GM12878 (cell line): ENCODE data around the gene MGAT3. TPM values are rescaled to one million over a fixed set of nuclear protein-coding genes. Genes with fewer than 3 reads are reported as not detected.

Experiments used
- ATAC-seq: fragments of 200-7000 bp; cut with Tn5 transposase; 3 replicates; pipeline ENCODE4 v1.9.1; 2020; ENCODE audit warnings: mild to moderate bottlenecking, moderate library complexity
- BruUV-seq: library from RNA; stranded (reverse); fragments of 400-500 nt; replicated peaks from 2 replicates; lab custom pipeline; 2021; lab: Mats Ljungman, UMichigan
- CTCF ChIA-PET: fragments of 300-600 bp; sonication (Branson Sonifier 250); formaldehyde crosslinking; extraction: SDS; loops from one replicate; lab custom pipeline; 2021; ENCODE audit warnings: inconsistent platforms; lab: Yijun Ruan, JAX
- POLR2A ChIA-PET: fragments of 350-600 bp; formaldehyde crosslinking; extraction: SDS; loops from one replicate; lab custom pipeline; 2021; ENCODE audit warnings: inconsistent platforms; lab: Charles Lee
- RAD21 ChIA-PET: fragments of 300-600 bp; sonication (Branson Sonifier 250); formaldehyde crosslinking; loops from one replicate; lab custom pipeline; 2023; ENCODE audit warnings: antibody characterized with exemption; ENCODE audit not compliant: unreplicated experiment; lab: Charles Lee
- SMC1A ChIA-PET: fragments of 300-600 bp; sonication (Branson Sonifier 250); formaldehyde crosslinking; loops from one replicate; lab custom pipeline; 2023; ENCODE audit not compliant: unreplicated experiment, uncharacterized antibody; lab: Charles Lee
- DNase-seq: peaks from one replicate; pipeline ENCODE4 v3.0.0-alpha.2; 2011; ENCODE audit warnings: low read depth, low spot score
- FAIRE-seq: peaks from 3 replicates; lab custom pipeline; 2011; peaks lifted over from hg19 to GRCh38; lab: Jason Lieb, UNC
- H2AFZ ChIP-seq: 2 replicates; pipeline ENCODE4 v1.6.0; 2011; ENCODE audit warnings: low read depth, low read length, control low read depth; ENCODE audit not compliant: control insufficient read depth
- H3K27ac ChIP-seq: 2 replicates; pipeline ENCODE4 v1.5.1; 2011; ENCODE audit warnings: control low read depth; ENCODE audit not compliant: control insufficient read depth, insufficient read depth
- H3K27me3 ChIP-seq, 2 experiments: replicated peaks in 1 of 2; 2 replicates each; pipeline versions ENCODE4 v1.6.0 to v1.6.1; 2011; ENCODE audit warnings: low read length in 1 of 2; ENCODE audit not compliant: control insufficient read depth in 2 of 2, insufficient read depth in 2 of 2
- H3K36me3 ChIP-seq, 2 experiments: 2 replicates each; pipeline ENCODE4 v1.5.1; 2011; ENCODE audit warnings: low read length in 1 of 2; ENCODE audit not compliant: control insufficient read depth in 2 of 2, insufficient read depth in 2 of 2
- H3K4me1 ChIP-seq: 2 replicates; pipeline ENCODE4 v1.6.1; 2011; ENCODE audit warnings: mild to moderate bottlenecking, low read length, moderate library complexity, mixed read lengths; ENCODE audit not compliant: control insufficient read depth, insufficient read depth
- H3K4me2 ChIP-seq: 2 replicates; pipeline ENCODE4 v1.6.0; 2011; ENCODE audit warnings: control low read depth; ENCODE audit not compliant: control insufficient read depth, insufficient read depth
- H3K4me3 ChIP-seq: fragments of 200-600 bp; sonication (generic); 2 replicates; pipeline ENCODE4 v1.5.1; 2016
- H3K79me2 ChIP-seq: 2 replicates; pipeline ENCODE4 v1.6.0; 2011; ENCODE audit warnings: low read length; ENCODE audit not compliant: control insufficient read depth, insufficient read depth
- H3K9ac ChIP-seq: 2 replicates; pipeline ENCODE4 v1.8.0; 2011; ENCODE audit warnings: low read length, control low read depth, mixed read lengths; ENCODE audit not compliant: control insufficient read depth, insufficient read depth
- H3K9me3 ChIP-seq: replicated peaks from 3 replicates; pipeline ENCODE4 v1.5.1; 2011; ENCODE audit warnings: mild to moderate bottlenecking, low read length; ENCODE audit not compliant: control insufficient read depth, insufficient read depth
- H4K20me1 ChIP-seq: 2 replicates; pipeline ENCODE4 v1.6.0; 2011; ENCODE audit not compliant: control insufficient read depth, insufficient read depth
- ATF3 ChIP-seq: IDR thresholded peaks from 2 replicates; pipeline ENCODE4 v1.6.1; 2011; ENCODE audit warnings: low read depth, mild to moderate bottlenecking, low read length, moderate library complexity, borderline replicate concordance; ENCODE audit errors: extremely low read depth
- BACH1 ChIP-seq: fragments of 450-650 bp; IDR thresholded peaks from 2 replicates; pipeline ENCODE4 v1.6.1; 2017; ENCODE audit warnings: mild to moderate bottlenecking, borderline replicate concordance
- BCL11A ChIP-seq: IDR thresholded peaks from 2 replicates; pipeline ENCODE4 v1.6.1; 2011; ENCODE audit warnings: low read depth, low read length
- MEF2A ChIP-seq: IDR thresholded peaks from 2 replicates; pipeline ENCODE4 v1.6.1; 2011; ENCODE audit warnings: low read depth, mild to moderate bottlenecking, low read length, moderate library complexity; ENCODE audit not compliant: insufficient read depth
- POLR2AphosphoS2 ChIP-seq: IDR thresholded peaks from 2 replicates; pipeline ENCODE4 v1.6.1; 2011; ENCODE audit warnings: low read depth, mild to moderate bottlenecking, low read length, improper control_type of control experiment, moderate library complexity
- SMAD1 ChIP-seq: fragments of 450-650 bp; IDR thresholded peaks from 2 replicates; pipeline ENCODE4 v1.6.1; 2018; ENCODE audit warnings: mild to moderate bottlenecking, low read depth; ENCODE audit not compliant: partially characterized antibody
- TCF12 ChIP-seq: IDR thresholded peaks from 2 replicates; pipeline ENCODE4 v1.6.1; 2011; ENCODE audit warnings: low read depth, mild to moderate bottlenecking, low read length
- YY1 ChIP-seq: IDR thresholded peaks from 2 replicates; pipeline ENCODE4 v1.6.1; 2011; ENCODE audit warnings: low read depth, mild to moderate bottlenecking, low read length
- ZBED1 ChIP-seq: IDR thresholded peaks from 2 replicates; pipeline ENCODE4 v1.6.1; 2016; ENCODE audit warnings: borderline replicate concordance
- ZNF687 ChIP-seq: fragments of 450-650 bp; IDR thresholded peaks from 2 replicates; pipeline ENCODE4 v1.6.1; 2017; ENCODE audit warnings: mild to moderate bottlenecking, moderate library complexity
- WGBS: methylation state at CpG from one replicate; pipeline ENCODE4 v1.1.6; 2016; ENCODE audit warnings: low lambda C conversion rate; ENCODE audit not compliant: insufficient replicate concordance, insufficient coverage; ENCODE audit errors: missing lambda C conversion rate; 5-methylcytosine and 5-hydroxymethylcytosine counted together
- in situ Hi-C: fragments of 300-500 bp; cut with MboI; formaldehyde crosslinking; loops from 9 replicates; pipeline ENCODE4 v1.14.3; 2018; ENCODE audit warnings: mixed read lengths
- intact Hi-C: fragments of 100-400 bp; cut with micrococcal nuclease; formaldehyde crosslinking; loops from one replicate; pipeline ENCODE4 v1.14.2; 2022; ENCODE audit not compliant: unreplicated experiment
- polyA plus RNA-seq, 11 experiments: library from polyadenylated mRNA; depleted of rRNA in 4 of 11; unstranded in 6 of 11; stranded (reverse) in 5 of 11; fragments of >200 nt; fragmentation: Nextera tagmentation in 4 of 11; fragmentation: Illumina TruSeq in 1 of 11; extraction: Ambion mirVana in 4 of 11; extraction: Trizol in 1 of 11; gene quantifications; 1 replicate in 1 of 11; 2 replicates in 10 of 11; pipeline versions ENCODE4 v1.2.1 to v1.2.3, GENCODE V29; 2011 to 2016; ENCODE audit warnings: inconsistent platforms in 2 of 11, missing spikeins in 2 of 11, low read depth in 1 of 11
- total RNA-seq, 4 experiments: library from RNA; depleted of rRNA in 3 of 4; stranded (reverse); fragments of >200 nt in 3 of 4; fragmentation: Illumina TruSeq in 1 of 4; extraction: Trizol in 1 of 4; gene quantifications; 2 replicates each; pipeline versions ENCODE4 v1.2.1 to v1.2.3, GENCODE V29; 2013 to 2021

Gene MGAT3
- total and polyA plus RNA-seq, 10 of the 15 experiments (the other 5 are each of a cell fraction or from before 2014, with no cell fraction given), result 0.32 to 40.2 (median 11.9) TPM

GRCh38 chr22:39448205-39449054, 8.4 kb upstream of the MGAT3 start (continued):
- TF ChIP-seq ATF3, result no peak
- no peak for TF ChIP-seq ZBED1
- TF ChIP-seq SMAD1, result no peak
- no peak for TF ChIP-seq POLR2AphosphoS2
- TF ChIP-seq BCL11A, result no peak
- TF ChIP-seq TCF12, result no peak
- TF ChIP-seq MEF2A, result no peak

DNA sequence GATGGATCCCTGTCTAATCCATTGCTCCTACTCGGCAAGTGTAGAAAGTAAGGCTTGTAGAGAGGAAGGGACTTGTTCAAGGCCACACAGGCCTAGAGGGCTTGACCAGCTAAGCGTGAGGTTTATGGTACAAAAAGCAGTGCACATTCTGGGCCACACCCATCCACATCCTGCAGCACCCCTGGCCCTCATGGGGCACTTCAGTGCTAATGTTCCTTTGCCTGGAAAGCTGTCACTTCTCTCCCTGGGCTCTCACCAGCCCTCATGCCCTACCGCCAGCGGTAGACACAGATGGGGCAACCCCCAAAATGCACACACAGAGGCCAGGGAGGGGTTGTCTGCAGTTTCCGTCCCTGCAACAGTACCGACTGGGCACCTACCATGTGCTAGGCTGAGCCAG, 7.1 kb upstream of the MGAT3 start:
- ATAC-seq, result peak; percentile 7; the same call in 2 of the 3 replicates

More for the DNA sequence above, 7.1 kb upstream of the MGAT3 start:
- Histone ChIP-seq H3K4me2 (peak overlapping the region; percentile 99), H3K27me3 (no peaks in the 10 kb centered on the region), H4K20me1 (no peaks in the 10 kb centered on the region), H2AFZ (no peak overlapping the region), H3K27ac (peak overlapping the region; percentile 92), H3K4me1 (peaks cover 65% of the 10 kb centered on the region), H3K36me3 (no peaks in the 10 kb centered on the region; a peak in 1 of 4 replicates), H3K9me3 (no peaks in the 10 kb centered on the region), H3K9ac (peak overlapping the region; percentile 94; the same call in 1 of the 2 replicates), H3K79me2 (peaks cover 47% of the 10 kb centered on the region), H3K4me3 (peak overlapping the region; percentile 94)
- BruUV-seq, result no TSS peak
- RAD21 ChIA-PET, result interaction anchor here (4.1 kb wide), 1 partner anchor 22 kb away, joined by 27 read pairs; no protein-coding TSS in a partner anchor
- in situ Hi-C loops (no loop called here), intact Hi-C loops (loop anchor here (5.0 kb wide), 1 partner anchor 73 kb away; the partner anchor contains the start of gene ATF4)
- POLR2A ChIA-PET, result interaction anchor here (1.0 to 4.7 kb wide), 3 partner anchors 8 to 22 kb away, joined by 3 to 38 read pairs (median 19); no protein-coding TSS in a partner anchor
- TF ChIP-seq YY1 (no peak), ZNF687 (peak; percentile 24; the same call in 1 of the 2 replicates), BACH1 (peak; percentile 20; the same call in 1 of the 2 replicates)
- FAIRE-seq, result no peak
- no peak for DNase-seq
- WGBS, result 36% methylated on average over 6 of the region's 6 CpGs
- CTCF ChIA-PET, result interaction anchor here (1.0 to 5.8 kb wide), 4 partner anchors 9 to 78 kb away, joined by 3 to 27 read pairs (median 4); no protein-coding TSS in a partner anchor
- SMC1A ChIA-PET, result interaction anchor here (0.7 to 5.9 kb wide), 5 partner anchors 8 to 130 kb away, joined by 3 to 50 read pairs (median 3); partner anchors contain the start of gene RPL3
